Measurements from ENCODE around the gene GAB2.

The GAB2 gene

DNA sequence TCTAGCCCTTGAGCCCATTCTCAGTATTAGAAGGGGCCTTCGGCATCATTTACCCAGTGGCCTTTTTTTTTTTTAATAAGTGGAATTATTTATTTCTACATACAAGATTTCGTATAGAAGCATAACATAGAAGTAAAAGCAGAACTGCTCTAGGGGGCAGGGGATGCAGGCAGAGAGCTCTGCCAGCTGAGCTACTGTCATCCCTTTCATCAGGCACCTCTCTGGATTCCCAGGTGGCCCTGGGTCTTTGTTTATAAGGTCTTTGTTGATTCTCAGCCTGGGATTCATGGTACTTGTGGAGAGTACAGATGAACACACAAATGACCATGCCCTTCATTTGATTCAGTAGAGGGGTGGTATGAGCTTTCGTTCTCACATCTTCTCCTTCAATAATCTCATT, 66.4 kb downstream of the GAB2 start:
- H3K36me3 Mint-ChIP-seq (ENCODE audit: insufficient read depth): peaks cover 4% of the 10 kb centered on the region
- H3K4me3 Mint-ChIP-seq: no peak overlapping the region
- no peak for ATAC-seq (replicated peaks; ENCODE audit: extremely low read depth, poor library complexity, severe bottlenecking)
- H3K27ac Mint-ChIP-seq (ENCODE audit: low read depth): no peak overlapping the region
- H3K4me1 Mint-ChIP-seq: peaks cover 11% of the 10 kb centered on the region
- H3K27me3 Mint-ChIP-seq: peaks cover 20% of the 10 kb centered on the region
- H3K9me3 Mint-ChIP-seq: no peaks in the 10 kb centered on the region
- DNase-seq (ENCODE audit: low spot score in 2 of 2): no peak

DNA sequence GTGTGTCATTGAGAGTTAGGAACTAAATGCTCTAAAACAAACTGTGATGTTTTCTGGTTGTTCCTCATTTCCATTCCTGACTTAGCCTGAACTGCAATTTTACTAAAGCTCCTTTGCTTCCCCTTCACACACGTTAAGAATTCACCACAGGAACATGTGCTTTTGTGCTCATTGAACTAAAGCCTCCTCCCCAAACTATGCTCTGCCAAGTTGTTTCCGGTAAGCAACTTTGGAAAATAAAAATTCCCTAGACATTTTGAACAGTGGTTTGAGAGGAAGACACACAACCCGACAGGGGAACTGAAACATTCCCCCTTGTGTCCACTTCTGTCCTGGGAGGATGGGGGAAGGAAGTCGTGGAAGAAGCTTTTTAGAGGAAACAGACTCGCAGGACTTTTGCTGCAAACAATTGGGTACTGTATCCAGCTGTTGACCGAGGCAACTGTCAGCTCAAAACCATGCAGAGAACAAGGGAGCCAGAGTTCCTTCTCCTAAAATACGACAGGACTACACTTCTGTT, 66.9 kb downstream of the GAB2 start:
- DNase-seq (ENCODE audit: low spot score in 2 of 2): no peak
- H3K36me3 Mint-ChIP-seq (ENCODE audit: insufficient read depth): peaks cover 4% of the 10 kb centered on the region
- no peak for ATAC-seq (replicated peaks; ENCODE audit: extremely low read depth, poor library complexity, severe bottlenecking)
- H3K27ac Mint-ChIP-seq (ENCODE audit: low read depth): no peak overlapping the region
- peak overlapping the region; percentile 4 for H3K4me3 Mint-ChIP-seq
- H3K27me3 Mint-ChIP-seq: peaks cover 25% of the 10 kb centered on the region
- no peaks in the 10 kb centered on the region for H3K9me3 Mint-ChIP-seq
- H3K4me1 Mint-ChIP-seq: peaks cover 11% of the 10 kb centered on the region

DNA sequence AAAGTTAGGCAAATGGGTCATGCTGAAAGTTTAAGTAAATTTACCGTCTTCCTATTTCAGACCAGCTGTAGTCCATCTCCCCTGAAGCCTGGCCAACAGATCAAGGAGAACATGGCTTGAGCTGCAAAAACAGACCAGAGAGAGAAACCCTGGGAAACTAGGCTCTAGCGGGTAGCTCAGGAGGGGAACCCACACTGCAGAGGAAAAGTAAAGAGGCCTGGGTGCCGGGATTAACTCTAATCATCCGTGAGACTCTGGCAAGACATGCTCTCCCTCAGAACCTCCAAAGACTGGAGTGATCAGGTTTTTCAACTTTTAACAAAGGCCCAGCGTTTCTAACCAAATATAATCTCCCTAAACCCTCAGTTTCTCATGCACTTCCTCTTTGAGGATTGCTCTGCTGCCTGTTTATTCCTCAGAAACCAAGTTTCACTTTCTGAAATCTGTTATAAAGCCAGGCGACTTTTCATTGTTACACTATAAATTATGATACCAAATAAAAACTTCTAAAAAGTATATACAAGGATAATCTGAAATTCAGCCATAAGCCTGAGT, 67.5 kb downstream of the GAB2 start:
- ATAC-seq (replicated peaks; ENCODE audit: extremely low read depth, poor library complexity, severe bottlenecking) (no peak), DNase-seq (ENCODE audit: low spot score in 2 of 2) (no peak)
- no peak overlapping the region for H3K27ac Mint-ChIP-seq (ENCODE audit: low read depth)
- peaks cover 4% of the 10 kb centered on the region for H3K36me3 Mint-ChIP-seq (ENCODE audit: insufficient read depth)
- no peak overlapping the region for H3K4me3 Mint-ChIP-seq
- H3K4me1 Mint-ChIP-seq: peaks cover 11% of the 10 kb centered on the region
- H3K9me3 Mint-ChIP-seq: no peaks in the 10 kb centered on the region
- peaks cover 31% of the 10 kb centered on the region for H3K27me3 Mint-ChIP-seq

DNA sequence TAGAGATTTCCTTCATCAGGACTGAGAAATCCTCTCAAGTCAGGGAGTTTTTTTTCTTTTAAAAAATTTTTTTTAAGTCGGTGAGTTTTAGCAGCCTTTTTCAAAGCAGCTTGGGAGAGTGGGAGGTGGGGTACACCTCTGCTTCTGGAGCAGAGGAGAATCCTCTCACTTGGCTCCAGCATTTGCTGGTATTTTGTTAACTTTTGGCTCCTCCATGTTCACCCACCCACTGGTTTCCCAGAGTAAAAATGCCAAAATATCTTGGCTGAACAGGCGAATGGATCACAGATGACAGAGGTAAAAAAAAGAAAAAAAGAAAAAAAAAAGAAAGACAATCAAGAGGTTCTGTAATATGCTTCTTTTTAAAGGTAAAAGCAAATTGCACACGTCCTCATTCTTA, 68.0 kb downstream of the GAB2 start:
- ATAC-seq (replicated peaks; ENCODE audit: extremely low read depth, poor library complexity, severe bottlenecking) (no peak), DNase-seq (ENCODE audit: low spot score in 2 of 2) (no peak)
- Mint-ChIP-seq H3K27me3 (peaks cover 33% of the 10 kb centered on the region), H3K27ac (ENCODE audit: low read depth) (no peak overlapping the region), H3K4me3 (no peak overlapping the region), H3K36me3 (ENCODE audit: insufficient read depth) (peaks cover 4% of the 10 kb centered on the region), H3K9me3 (no peaks in the 10 kb centered on the region), H3K4me1 (peaks cover 11% of the 10 kb centered on the region)

DNA sequence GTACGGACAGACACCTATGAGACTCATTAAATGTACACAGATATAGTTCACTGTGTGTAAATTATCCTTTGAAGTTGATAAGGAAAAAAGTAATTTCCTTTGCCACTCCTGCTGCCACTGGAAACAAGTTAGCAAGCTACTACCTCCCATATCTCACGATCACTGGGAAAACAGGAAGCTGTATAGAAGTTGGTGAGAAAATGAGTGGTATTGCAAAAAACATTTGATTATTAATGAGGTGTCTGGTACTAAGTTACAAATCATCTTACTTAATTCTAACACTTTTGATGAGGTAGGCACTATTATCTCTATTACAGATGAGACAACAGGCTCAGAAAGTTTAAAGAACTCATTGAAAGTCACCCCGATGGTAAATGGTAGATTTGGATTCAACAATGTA, 68.5 kb downstream of the GAB2 start:
- H3K27ac Mint-ChIP-seq (ENCODE audit: low read depth): no peak overlapping the region

DNA sequence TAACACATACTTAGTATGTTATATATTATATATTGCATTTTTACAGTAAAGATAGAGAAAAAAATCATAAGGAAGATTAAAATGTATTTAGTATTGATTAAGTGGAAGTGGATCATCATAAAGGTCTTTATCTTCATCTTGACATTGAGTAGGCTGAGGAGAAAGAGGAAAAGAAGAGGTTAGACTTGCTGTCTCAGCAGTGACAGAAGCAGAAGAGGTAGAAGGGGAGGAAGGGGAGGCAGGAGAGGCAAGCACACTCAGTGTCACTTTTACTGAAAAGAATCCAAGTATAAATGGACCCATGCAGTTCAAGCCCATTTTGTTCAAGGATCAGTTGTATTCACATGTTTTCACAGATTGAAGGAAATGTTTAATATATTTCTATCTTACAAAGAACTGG, 69.7 kb downstream of the GAB2 start:
- Mint-ChIP-seq H3K36me3 (ENCODE audit: insufficient read depth) (peaks cover 3% of the 10 kb centered on the region), H3K27ac (ENCODE audit: low read depth) (no peak overlapping the region), H3K9me3 (no peaks in the 10 kb centered on the region), H3K4me1 (peaks cover 11% of the 10 kb centered on the region), H3K27me3 (peaks cover 47% of the 10 kb centered on the region), H3K4me3 (no peak overlapping the region)
- ATAC-seq (replicated peaks; ENCODE audit: extremely low read depth, poor library complexity, severe bottlenecking) (no peak), DNase-seq (ENCODE audit: low spot score in 2 of 2) (no peak)

More for the DNA sequence above, 68.5 kb downstream of the GAB2 start:
- Mint-ChIP-seq H3K36me3 (ENCODE audit: insufficient read depth) (peaks cover 4% of the 10 kb centered on the region), H3K27me3 (peaks cover 38% of the 10 kb centered on the region), H3K4me1 (peaks cover 11% of the 10 kb centered on the region), H3K9me3 (no peaks in the 10 kb centered on the region), H3K4me3 (no peak overlapping the region)
- ATAC-seq (replicated peaks; ENCODE audit: extremely low read depth, poor library complexity, severe bottlenecking): no peak
- no peak for DNase-seq (ENCODE audit: low spot score in 2 of 2)

DNA sequence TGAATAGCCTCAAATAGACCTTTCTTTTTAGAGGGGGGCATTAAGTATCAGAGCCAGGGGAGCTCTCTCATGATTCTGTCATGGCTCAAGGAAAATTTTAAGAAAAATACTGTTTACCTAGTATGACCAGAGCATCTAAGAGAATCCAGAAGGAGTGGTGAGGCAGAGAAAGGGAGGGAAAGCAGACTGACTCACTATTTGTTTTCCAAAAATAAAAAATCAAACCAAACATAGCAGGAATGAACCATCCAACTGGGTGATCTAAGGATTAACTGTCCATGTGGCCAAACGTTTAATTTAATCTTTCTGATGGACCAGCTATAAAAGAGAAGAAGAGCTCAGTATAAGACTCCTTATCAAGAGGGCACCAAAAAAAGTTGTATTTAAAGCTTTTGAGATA, 70.8 kb downstream of the GAB2 start:
- H3K9me3 Mint-ChIP-seq: no peaks in the 10 kb centered on the region
- no peak overlapping the region for H3K4me3 Mint-ChIP-seq
- H3K36me3 Mint-ChIP-seq (ENCODE audit: insufficient read depth): peaks cover 1% of the 10 kb centered on the region
- ATAC-seq (replicated peaks; ENCODE audit: extremely low read depth, poor library complexity, severe bottlenecking): no peak
- H3K27ac Mint-ChIP-seq (ENCODE audit: low read depth): no peak overlapping the region
- H3K4me1 Mint-ChIP-seq: peaks cover 11% of the 10 kb centered on the region
- DNase-seq (ENCODE audit: low spot score in 2 of 2): no peak
- peaks cover 47% of the 10 kb centered on the region for H3K27me3 Mint-ChIP-seq

DNA sequence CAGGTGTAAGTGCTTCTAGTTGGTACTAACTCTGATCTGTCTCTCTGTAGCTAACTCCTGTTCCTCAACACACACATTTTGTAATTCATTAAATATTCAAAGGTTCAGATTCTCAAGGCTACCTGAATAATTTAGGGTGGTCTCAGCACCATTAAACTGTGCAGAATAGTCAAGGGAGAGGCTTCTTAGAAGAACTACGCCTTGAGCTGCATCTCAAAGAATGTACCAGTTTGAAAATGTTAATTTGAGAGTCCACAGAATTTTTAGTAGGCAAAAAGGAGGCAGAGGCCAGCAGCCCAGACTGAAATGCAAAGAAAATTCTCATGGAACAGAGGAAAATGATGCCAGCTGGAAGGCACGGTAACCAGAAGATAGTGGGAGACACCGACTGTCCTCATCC, 72.2 kb downstream of the GAB2 start:
- Mint-ChIP-seq H3K4me3 (no peak overlapping the region), H3K27ac (ENCODE audit: low read depth) (no peak overlapping the region), H3K9me3 (no peaks in the 10 kb centered on the region), H3K36me3 (ENCODE audit: insufficient read depth) (peaks cover 1% of the 10 kb centered on the region), H3K27me3 (peaks cover 47% of the 10 kb centered on the region), H3K4me1 (peaks cover 9% of the 10 kb centered on the region)
- no peak for DNase-seq (ENCODE audit: low spot score in 2 of 2)
- no peak for ATAC-seq (replicated peaks; ENCODE audit: extremely low read depth, poor library complexity, severe bottlenecking)

DNA sequence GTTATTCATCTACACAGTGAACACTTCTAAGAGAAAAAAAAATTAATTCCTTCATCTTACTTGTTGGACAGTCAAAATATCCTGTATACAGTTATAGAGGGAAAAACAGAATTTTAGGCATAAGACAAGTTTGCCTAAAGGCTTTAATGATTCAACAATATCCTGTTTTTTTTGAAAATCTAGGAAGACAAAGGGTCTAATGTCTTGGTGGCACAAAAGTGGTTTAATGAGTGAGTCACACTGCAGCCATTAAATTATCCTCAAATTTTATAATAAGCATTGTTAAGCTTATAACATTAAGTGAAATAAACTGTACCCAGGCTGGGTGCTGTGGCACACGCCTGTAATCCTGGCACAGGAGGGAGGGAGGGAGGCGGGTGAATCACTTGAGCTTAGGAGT, 72.9 kb downstream of the GAB2 start:
- peaks cover 47% of the 10 kb centered on the region for H3K27me3 Mint-ChIP-seq
- H3K4me1 Mint-ChIP-seq: peaks cover 7% of the 10 kb centered on the region
- H3K4me3 Mint-ChIP-seq: no peak overlapping the region
- no peak overlapping the region for H3K27ac Mint-ChIP-seq (ENCODE audit: low read depth)
- H3K36me3 Mint-ChIP-seq (ENCODE audit: insufficient read depth): peaks cover 1% of the 10 kb centered on the region
- no peaks in the 10 kb centered on the region for H3K9me3 Mint-ChIP-seq
- no peak for DNase-seq (ENCODE audit: low spot score in 2 of 2)
- ATAC-seq (replicated peaks; ENCODE audit: extremely low read depth, poor library complexity, severe bottlenecking): no peak

DNA sequence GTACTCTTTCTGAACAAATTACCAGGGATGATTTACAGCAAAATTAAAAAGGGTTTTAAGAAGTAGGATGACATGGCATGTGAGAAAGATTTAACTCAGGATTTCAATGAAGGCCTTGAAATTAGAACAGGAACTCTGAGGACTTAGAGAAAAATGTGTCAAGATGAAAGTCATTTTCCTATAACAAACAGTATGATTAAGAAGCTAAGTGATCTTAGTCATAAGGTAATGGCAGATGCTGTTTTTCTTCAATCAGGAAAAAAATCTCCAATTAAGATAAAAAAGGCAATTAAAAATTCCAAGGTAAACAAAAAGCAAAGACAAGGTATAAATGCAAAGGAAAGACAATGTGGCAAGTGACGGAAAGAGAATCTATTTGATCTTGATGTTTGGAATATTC, 73.5 kb downstream of the GAB2 start:
- H3K4me3 Mint-ChIP-seq: no peak overlapping the region
- ATAC-seq (replicated peaks; ENCODE audit: extremely low read depth, poor library complexity, severe bottlenecking): no peak
- H3K4me1 Mint-ChIP-seq: peaks cover 7% of the 10 kb centered on the region
- peaks cover 1% of the 10 kb centered on the region for H3K36me3 Mint-ChIP-seq (ENCODE audit: insufficient read depth)
- H3K27me3 Mint-ChIP-seq: peaks cover 45% of the 10 kb centered on the region
- H3K9me3 Mint-ChIP-seq: no peaks in the 10 kb centered on the region
- no peak for DNase-seq (ENCODE audit: low spot score in 2 of 2)
- no peak overlapping the region for H3K27ac Mint-ChIP-seq (ENCODE audit: low read depth)

DNA sequence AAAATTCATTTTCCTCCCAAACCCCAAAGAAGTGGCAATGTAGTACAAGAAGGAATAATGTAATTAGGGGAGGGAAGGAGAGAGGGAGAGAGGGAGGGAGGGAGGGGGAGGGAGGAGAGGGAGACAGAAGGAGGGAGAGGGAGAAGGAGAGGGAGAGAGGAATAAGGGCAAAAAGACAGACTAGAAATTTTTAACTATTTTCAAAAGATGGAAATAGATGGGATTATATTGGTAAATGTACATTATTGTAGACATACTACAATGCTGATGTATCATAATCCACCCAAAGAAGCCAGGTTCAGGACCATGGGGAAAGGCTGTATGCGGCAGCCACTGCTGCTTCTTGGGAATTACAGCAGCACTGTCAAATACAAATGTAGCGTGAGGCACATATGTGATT, 74.3 kb downstream of the GAB2 start:
- no peak for ATAC-seq (replicated peaks; ENCODE audit: extremely low read depth, poor library complexity, severe bottlenecking)
- Mint-ChIP-seq H3K27ac (ENCODE audit: low read depth) (no peak overlapping the region), H3K4me1 (peaks cover 7% of the 10 kb centered on the region), H3K4me3 (no peak overlapping the region), H3K9me3 (no peaks in the 10 kb centered on the region), H3K36me3 (ENCODE audit: insufficient read depth) (peaks cover 1% of the 10 kb centered on the region), H3K27me3 (peaks cover 38% of the 10 kb centered on the region)
- DNase-seq (ENCODE audit: low spot score in 2 of 2): no peak

DNA sequence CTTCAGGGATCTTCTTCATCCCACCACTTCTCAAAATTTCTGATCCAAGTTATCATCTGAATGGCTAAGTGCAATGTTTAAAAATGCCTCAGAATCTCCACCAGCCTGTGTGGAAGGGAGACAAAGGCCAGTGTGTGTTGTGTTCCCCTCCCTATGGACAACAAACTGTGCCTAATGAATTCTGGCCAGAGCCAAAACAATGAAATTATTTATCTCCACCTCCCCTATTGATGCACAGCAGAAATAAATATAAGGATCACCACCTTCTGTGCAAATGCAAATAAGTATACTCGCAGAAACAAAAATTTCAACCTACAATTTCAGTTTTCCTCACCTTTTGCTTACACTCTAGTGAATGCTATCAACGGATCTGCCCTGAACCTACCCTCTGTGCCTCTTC, 75.8 kb downstream of the GAB2 start:
- ATAC-seq (replicated peaks; ENCODE audit: extremely low read depth, poor library complexity, severe bottlenecking) (no peak), DNase-seq (ENCODE audit: low spot score in 2 of 2) (no peak)
- H3K36me3 Mint-ChIP-seq (ENCODE audit: insufficient read depth): no peaks in the 10 kb centered on the region
- H3K4me3 Mint-ChIP-seq: no peak overlapping the region
- peaks cover 33% of the 10 kb centered on the region for H3K27me3 Mint-ChIP-seq
- H3K9me3 Mint-ChIP-seq: no peaks in the 10 kb centered on the region
- peaks cover 7% of the 10 kb centered on the region for H3K4me1 Mint-ChIP-seq
- H3K27ac Mint-ChIP-seq (ENCODE audit: low read depth): no peak overlapping the region

DNA sequence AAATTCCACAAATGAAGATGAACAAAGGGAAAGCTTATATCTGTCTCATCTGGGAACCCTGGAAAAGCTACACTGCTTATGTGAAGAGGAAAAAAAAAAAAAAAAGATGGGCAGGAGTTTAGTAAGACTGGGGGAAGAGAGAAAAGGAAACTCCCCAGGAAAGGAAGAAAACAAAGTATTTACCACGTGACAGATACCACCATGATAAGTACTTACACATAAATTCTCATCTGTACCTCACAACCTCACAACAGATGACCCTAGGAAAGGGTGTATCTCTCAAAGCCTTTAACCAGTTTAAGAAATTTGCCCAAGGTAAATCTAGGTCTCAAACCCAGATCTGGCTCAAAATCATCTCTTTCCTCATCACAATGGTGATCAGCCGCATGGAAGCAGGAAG, 77.1 kb downstream of the GAB2 start:
- Mint-ChIP-seq H3K36me3 (ENCODE audit: insufficient read depth) (no peaks in the 10 kb centered on the region), H3K4me1 (peaks cover 7% of the 10 kb centered on the region), H3K27ac (ENCODE audit: low read depth) (no peak overlapping the region), H3K27me3 (peaks cover 20% of the 10 kb centered on the region), H3K9me3 (no peaks in the 10 kb centered on the region), H3K4me3 (no peak overlapping the region)
- DNase-seq (ENCODE audit: low spot score in 2 of 2): no peak
- no peak for ATAC-seq (replicated peaks; ENCODE audit: extremely low read depth, poor library complexity, severe bottlenecking)
